Measurements from ENCODE around the gene CSNK1A1.

- no peak for TF ChIP-seq GATA2 (IDR thresholded peaks at IDR 0.05; ENCODE audit: low read depth, low read length)
- no peak for TF ChIP-seq GATA3 (IDR thresholded peaks at IDR 0.05; ENCODE audit: low read depth, low read length)
Measured at GRCh38 chr5:149596712-149597111, 45.5 kb upstream of the CSNK1A1 start.

Data from SH-SY5Y (cell line).